ENCODE data around the gene PEPD.

PEPD gene

DNA sequence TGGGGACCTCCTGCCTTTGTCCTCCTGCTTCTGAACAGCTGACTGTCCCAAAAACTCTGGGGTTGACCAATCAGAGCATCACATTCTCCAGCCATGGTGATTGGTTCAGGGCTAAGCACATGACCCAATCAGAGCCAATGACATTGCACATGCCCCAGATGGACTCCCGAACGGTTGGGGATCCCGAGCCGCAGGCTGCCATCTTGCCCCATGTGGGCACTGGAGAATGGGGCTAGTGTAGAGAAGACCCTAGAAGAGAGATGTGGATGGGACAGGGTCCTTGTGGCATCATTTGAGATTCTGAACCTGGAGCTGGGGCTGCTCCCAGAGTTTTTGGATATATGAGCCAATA lies 31.3 kb upstream of the PEPD start:
- Histone ChIP-seq H3K27me3 (ENCODE audit: insufficient read depth, poor library complexity, severe bottlenecking) (no peaks in the 10 kb centered on the region), H3K27ac (replicated peaks) (no peak overlapping the region), H3K4me3 (replicated peaks; ENCODE audit: insufficient read depth, low read length) (no peak overlapping the region)
- no peak for DNase-seq (ENCODE audit: low read depth in 1 of 2, low spot score in 1 of 2)
- no peak for TF ChIP-seq GABPA (IDR thresholded peaks at IDR 0.05; ENCODE audit: low read depth)
- TF ChIP-seq, protein P1, sequence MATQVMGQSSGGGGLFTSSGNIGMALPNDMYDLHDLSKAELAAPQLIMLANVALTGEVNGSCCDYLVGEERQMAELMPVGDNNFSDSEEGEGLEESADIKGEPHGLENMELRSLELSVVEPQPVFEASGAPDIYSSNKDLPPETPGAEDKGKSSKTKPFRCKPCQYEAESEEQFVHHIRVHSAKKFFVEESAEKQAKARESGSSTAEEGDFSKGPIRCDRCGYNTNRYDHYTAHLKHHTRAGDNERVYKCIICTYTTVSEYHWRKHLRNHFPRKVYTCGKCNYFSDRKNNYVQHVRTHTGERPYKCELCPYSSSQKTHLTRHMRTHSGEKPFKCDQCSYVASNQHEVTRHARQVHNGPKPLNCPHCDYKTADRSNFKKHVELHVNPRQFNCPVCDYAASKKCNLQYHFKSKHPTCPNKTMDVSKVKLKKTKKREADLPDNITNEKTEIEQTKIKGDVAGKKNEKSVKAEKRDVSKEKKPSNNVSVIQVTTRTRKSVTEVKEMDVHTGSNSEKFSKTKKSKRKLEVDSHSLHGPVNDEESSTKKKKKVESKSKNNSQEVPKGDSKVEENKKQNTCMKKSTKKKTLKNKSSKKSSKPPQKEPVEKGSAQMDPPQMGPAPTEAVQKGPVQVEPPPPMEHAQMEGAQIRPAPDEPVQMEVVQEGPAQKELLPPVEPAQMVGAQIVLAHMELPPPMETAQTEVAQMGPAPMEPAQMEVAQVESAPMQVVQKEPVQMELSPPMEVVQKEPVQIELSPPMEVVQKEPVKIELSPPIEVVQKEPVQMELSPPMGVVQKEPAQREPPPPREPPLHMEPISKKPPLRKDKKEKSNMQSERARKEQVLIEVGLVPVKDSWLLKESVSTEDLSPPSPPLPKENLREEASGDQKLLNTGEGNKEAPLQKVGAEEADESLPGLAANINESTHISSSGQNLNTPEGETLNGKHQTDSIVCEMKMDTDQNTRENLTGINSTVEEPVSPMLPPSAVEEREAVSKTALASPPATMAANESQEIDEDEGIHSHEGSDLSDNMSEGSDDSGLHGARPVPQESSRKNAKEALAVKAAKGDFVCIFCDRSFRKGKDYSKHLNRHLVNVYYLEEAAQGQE (IDR thresholded peaks at IDR 0.05; ENCODE audit: insufficient replicate concordance, low read depth): no peak
- no peak for TF ChIP-seq SPI1 (IDR thresholded peaks at IDR 0.05; ENCODE audit: borderline replicate concordance, low read depth)

DNA sequence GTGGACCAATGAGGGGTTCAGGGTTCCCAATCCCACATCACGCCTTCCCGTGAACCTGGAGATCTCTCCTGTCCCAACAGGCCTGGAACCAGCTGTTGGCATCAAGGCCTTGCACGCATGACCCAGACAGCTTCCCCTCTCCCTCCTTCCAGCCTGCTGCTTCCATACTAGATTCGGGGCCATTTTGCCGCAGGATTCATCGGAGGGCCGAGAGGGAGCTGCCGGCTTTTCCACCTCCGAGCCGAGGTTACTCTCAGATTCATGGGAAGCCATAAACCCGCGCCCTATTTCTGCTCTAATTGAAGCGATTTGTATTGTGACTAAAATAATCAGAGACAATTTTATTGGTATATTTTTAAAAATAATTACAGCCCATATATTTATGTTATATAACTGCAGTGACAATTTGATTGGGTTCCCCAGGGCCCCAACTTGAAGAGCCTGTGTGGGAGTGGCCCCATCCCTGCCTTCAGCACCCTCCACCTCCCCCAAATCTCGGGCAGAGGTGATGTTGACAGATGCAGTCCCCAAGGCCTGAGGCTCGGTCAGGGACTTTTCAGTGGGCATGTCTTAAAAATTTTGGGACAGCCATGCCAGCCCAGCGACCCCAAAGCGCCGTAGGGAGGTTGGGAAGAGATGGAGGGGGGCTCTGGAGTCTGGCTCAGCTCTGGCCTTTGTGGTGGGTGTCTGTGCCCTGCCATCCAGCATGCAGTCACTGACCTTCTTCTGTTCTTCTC lies 30.8 kb upstream of the PEPD start:
- TF ChIP-seq, protein P2, sequence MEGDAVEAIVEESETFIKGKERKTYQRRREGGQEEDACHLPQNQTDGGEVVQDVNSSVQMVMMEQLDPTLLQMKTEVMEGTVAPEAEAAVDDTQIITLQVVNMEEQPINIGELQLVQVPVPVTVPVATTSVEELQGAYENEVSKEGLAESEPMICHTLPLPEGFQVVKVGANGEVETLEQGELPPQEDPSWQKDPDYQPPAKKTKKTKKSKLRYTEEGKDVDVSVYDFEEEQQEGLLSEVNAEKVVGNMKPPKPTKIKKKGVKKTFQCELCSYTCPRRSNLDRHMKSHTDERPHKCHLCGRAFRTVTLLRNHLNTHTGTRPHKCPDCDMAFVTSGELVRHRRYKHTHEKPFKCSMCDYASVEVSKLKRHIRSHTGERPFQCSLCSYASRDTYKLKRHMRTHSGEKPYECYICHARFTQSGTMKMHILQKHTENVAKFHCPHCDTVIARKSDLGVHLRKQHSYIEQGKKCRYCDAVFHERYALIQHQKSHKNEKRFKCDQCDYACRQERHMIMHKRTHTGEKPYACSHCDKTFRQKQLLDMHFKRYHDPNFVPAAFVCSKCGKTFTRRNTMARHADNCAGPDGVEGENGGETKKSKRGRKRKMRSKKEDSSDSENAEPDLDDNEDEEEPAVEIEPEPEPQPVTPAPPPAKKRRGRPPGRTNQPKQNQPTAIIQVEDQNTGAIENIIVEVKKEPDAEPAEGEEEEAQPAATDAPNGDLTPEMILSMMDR (IDR thresholded peaks at IDR 0.05; ENCODE audit: insufficient read depth, low read length): no peak
- TF ChIP-seq POLR2AphosphoS5 (IDR thresholded peaks at IDR 0.05; ENCODE audit: low read depth) (no peak), SPI1 (IDR thresholded peaks at IDR 0.05; ENCODE audit: borderline replicate concordance, low read depth) (no peak)
- Histone ChIP-seq H3K4me3 (replicated peaks; ENCODE audit: insufficient read depth, low read length) (no peak overlapping the region), H3K27me3 (ENCODE audit: insufficient read depth, poor library complexity, severe bottlenecking) (no peaks in the 10 kb centered on the region), H3K27ac (replicated peaks) (no peak overlapping the region)
- no peak for DNase-seq (ENCODE audit: low read depth in 1 of 2, low spot score in 1 of 2)

DNA sequence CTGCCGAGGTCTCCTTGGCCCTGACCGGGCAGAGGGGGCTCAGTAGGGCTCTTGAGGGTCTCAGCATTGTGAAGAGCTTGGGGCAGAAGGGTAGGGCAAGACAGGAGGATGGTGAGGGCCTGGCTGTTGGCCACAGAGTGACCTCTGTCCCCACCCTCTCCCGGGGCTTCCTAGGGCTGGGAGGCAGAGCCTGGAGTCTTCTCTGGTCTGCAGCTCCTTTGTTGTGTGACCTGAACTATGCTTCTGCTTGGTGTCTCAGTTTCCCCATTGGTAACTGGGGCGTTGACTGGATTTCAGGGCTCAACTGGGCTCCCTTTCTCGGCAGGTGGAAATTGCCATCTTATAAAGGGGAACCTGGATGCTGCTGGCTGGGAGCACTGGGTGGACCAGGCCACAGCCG lies 30.1 kb upstream of the PEPD start:
- DNase-seq (ENCODE audit: low read depth in 1 of 2, low spot score in 1 of 2): no peak
- Histone ChIP-seq H3K27me3 (ENCODE audit: insufficient read depth, poor library complexity, severe bottlenecking) (no peaks in the 10 kb centered on the region), H3K27ac (replicated peaks) (no peak overlapping the region), H3K4me3 (replicated peaks; ENCODE audit: insufficient read depth, low read length) (no peak overlapping the region)
- TF ChIP-seq, protein P1 (IDR thresholded peaks at IDR 0.05; ENCODE audit: insufficient replicate concordance, low read depth): no peak
- TF ChIP-seq POLR2AphosphoS5 (IDR thresholded peaks at IDR 0.05; ENCODE audit: low read depth) (no peak), SPI1 (IDR thresholded peaks at IDR 0.05; ENCODE audit: borderline replicate concordance, low read depth) (no peak), GABPA (IDR thresholded peaks at IDR 0.05; ENCODE audit: low read depth) (no peak)
- TF ChIP-seq, protein P2 (IDR thresholded peaks at IDR 0.05; ENCODE audit: insufficient read depth, low read length): no peak

DNA sequence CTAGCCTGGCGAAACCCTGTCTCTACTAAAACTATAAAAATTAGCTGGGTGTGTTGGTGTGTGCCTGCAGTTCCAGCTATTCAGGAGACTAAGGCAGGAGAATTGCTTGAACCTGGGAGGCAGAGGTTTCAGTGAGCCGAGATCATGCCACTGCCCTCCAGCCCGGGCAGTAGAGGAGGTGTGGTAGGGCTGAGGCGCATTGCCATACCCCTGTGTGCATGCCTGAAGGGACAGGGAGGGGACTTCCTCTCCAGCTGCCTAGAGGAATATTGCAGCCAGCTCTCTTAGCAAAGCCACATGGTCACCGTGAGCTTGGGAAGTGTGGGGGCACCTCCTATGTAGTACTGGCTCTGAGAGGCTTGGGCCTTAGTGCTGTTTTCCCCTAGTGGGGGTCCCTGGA lies 29.2 kb upstream of the PEPD start:
- TF ChIP-seq POLR2AphosphoS5 (IDR thresholded peaks at IDR 0.05; ENCODE audit: low read depth) (no peak), SPI1 (IDR thresholded peaks at IDR 0.05; ENCODE audit: borderline replicate concordance, low read depth) (no peak), GABPA (IDR thresholded peaks at IDR 0.05; ENCODE audit: low read depth) (no peak)
- TF ChIP-seq, protein P1 (IDR thresholded peaks at IDR 0.05; ENCODE audit: insufficient replicate concordance, low read depth): no peak
- TF ChIP-seq, protein P2 (IDR thresholded peaks at IDR 0.05; ENCODE audit: insufficient read depth, low read length): no peak
- Histone ChIP-seq H3K4me3 (replicated peaks; ENCODE audit: insufficient read depth, low read length) (no peak overlapping the region), H3K27me3 (ENCODE audit: insufficient read depth, poor library complexity, severe bottlenecking) (no peaks in the 10 kb centered on the region), H3K27ac (replicated peaks) (no peak overlapping the region)
- DNase-seq (ENCODE audit: low read depth in 1 of 2, low spot score in 1 of 2): no peak

All from HL-60 (cell line).